Parathyroid adenoma (tissue), 2 donors: ENCODE results near the gene HNRNPF.

Source experiments
- H2AFZ ChIP-seq: fragments of 300-600 bp; sonication (generic); one replicate; pipeline ENCODE4 v1.7.0; 2017; ENCODE audit warnings: antibody characterized with exemption, mild to moderate bottlenecking
- H3K27ac ChIP-seq: fragments of 300-600 bp; sonication (generic); one replicate; pipeline ENCODE4 v1.7.0; 2017
- H3K27me3 ChIP-seq: fragments of 300-600 bp; sonication (generic); one replicate; pipeline ENCODE4 v1.7.0; 2017; ENCODE audit warnings: low read length; ENCODE audit not compliant: control insufficient read depth, insufficient read depth
- H3K36me3 ChIP-seq: fragments of 300-600 bp; sonication (generic); one replicate; pipeline ENCODE4 v1.7.0; 2017; ENCODE audit warnings: low read length; ENCODE audit not compliant: control insufficient read depth, insufficient read depth
- H3K4me1 ChIP-seq: fragments of 300-600 bp; sonication (generic); one replicate; pipeline ENCODE4 v1.7.0; 2017; ENCODE audit warnings: control low read depth
- H3K4me2 ChIP-seq: fragments of 300-600 bp; sonication (generic); one replicate; pipeline ENCODE4 v1.7.0; 2017; ENCODE audit warnings: low read length
- H3K4me3 ChIP-seq: fragments of 300-600 bp; sonication (generic); one replicate; pipeline ENCODE4 v1.7.0; 2017; ENCODE audit warnings: low read depth, low read length
- H3K79me2 ChIP-seq: fragments of 300-600 bp; sonication (generic); one replicate; pipeline ENCODE4 v1.7.0; 2017; ENCODE audit warnings: control low read depth
- H3K9ac ChIP-seq: fragments of 300-600 bp; sonication (generic); one replicate; pipeline ENCODE4 v1.7.0; 2017; ENCODE audit warnings: mild to moderate bottlenecking
- H3K9me3 ChIP-seq: fragments of 300-600 bp; sonication (generic); one replicate; pipeline ENCODE4 v1.7.0; 2017; ENCODE audit warnings: low read length; ENCODE audit not compliant: control insufficient read depth
- TF ChIP-seq, protein P1 (sequence below): fragments of 300-600 bp; sonication (generic); IDR thresholded peaks from one replicate; pipeline ENCODE4 v1.7.0; 2017; ENCODE audit warnings: antibody characterized with exemption, mild to moderate bottlenecking
- donor health status: primary hyperparathyroidism.

HNRNPF gene

DNA sequence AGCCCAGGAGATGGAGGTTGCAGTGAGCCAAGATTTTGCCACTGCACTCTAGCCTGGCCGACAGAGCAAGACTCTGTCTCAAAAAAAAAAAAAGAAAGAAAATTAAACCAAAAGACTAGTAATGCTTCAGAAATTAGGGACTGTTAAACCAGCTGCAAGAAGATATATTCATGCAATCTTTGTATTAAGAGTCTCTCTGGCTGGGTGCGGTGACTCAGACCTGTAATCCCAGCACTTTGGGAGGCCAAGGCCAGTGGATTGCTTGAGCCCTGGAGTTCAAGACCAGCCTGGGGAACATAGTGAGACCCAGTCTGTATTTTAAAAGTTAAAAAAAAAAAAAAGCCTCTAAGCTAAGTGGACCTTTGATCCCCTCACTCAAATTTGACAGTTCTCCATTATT is 2.5 kb upstream of the HNRNPF start:
- H3K4me2 ChIP-seq, result no peak overlapping the region
- TF ChIP-seq, protein P1, sequence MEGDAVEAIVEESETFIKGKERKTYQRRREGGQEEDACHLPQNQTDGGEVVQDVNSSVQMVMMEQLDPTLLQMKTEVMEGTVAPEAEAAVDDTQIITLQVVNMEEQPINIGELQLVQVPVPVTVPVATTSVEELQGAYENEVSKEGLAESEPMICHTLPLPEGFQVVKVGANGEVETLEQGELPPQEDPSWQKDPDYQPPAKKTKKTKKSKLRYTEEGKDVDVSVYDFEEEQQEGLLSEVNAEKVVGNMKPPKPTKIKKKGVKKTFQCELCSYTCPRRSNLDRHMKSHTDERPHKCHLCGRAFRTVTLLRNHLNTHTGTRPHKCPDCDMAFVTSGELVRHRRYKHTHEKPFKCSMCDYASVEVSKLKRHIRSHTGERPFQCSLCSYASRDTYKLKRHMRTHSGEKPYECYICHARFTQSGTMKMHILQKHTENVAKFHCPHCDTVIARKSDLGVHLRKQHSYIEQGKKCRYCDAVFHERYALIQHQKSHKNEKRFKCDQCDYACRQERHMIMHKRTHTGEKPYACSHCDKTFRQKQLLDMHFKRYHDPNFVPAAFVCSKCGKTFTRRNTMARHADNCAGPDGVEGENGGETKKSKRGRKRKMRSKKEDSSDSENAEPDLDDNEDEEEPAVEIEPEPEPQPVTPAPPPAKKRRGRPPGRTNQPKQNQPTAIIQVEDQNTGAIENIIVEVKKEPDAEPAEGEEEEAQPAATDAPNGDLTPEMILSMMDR, result no peak
- H3K27me3 ChIP-seq, result no peaks in the 10 kb centered on the region
- no peak overlapping the region for H2AFZ ChIP-seq
- H3K27ac ChIP-seq, result no peak overlapping the region
- H3K36me3 ChIP-seq, result no peaks in the 10 kb centered on the region
- H3K79me2 ChIP-seq, result peaks cover under 1% of the 10 kb centered on the region
- no peaks in the 10 kb centered on the region for H3K4me1 ChIP-seq
- H3K4me3 ChIP-seq, result no peak overlapping the region
- no peaks in the 10 kb centered on the region for H3K9me3 ChIP-seq
- H3K9ac ChIP-seq, result no peak overlapping the region

DNA sequence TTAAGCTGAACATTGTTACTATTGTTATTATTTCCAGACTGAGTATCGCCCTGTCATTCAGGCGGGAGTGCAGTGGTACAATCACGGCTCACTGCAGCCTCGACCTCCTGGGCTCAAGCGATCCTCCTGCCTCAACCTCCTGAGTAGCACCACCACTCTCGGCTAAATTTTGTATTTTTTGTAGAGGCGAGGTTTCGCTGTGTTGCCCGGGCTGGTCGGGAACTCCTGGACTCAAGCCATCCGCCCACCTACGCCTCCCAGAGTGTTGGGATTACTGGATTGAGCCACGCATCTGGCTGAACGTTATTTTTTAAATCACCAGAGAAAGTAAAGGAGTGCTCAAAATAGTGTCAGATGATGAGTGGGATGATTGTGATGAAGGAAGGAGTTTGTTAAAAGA is 1.4 kb upstream of the HNRNPF start:
- no peak overlapping the region for H3K9ac ChIP-seq
- H3K4me1 ChIP-seq, result no peaks in the 10 kb centered on the region
- no peaks in the 10 kb centered on the region for H3K36me3 ChIP-seq
- H2AFZ ChIP-seq, result no peak overlapping the region
- no peaks in the 10 kb centered on the region for H3K9me3 ChIP-seq
- H3K4me2 ChIP-seq, result no peak overlapping the region
- H3K27me3 ChIP-seq, result no peaks in the 10 kb centered on the region
- H3K4me3 ChIP-seq, result no peak overlapping the region
- H3K27ac ChIP-seq, result no peak overlapping the region
- H3K79me2 ChIP-seq, result peaks cover 13% of the 10 kb centered on the region
- TF ChIP-seq, protein P1, result no peak

GRCh38 chr10:43409385-43410109 is 561 bp upstream of the HNRNPF start:
- H2AFZ ChIP-seq, result peak overlapping the region; percentile 98
- H3K4me2 ChIP-seq, result peak overlapping the region; percentile 78
- H3K4me3 ChIP-seq, result peak overlapping the region; percentile 87
- no peak overlapping the region for H3K9ac ChIP-seq
- H3K36me3 ChIP-seq, result no peaks in the 10 kb centered on the region
- TF ChIP-seq, protein P1, result no peak
- H3K79me2 ChIP-seq, result peaks cover 19% of the 10 kb centered on the region
- peak overlapping the region; percentile 98 for H3K27ac ChIP-seq
- no peaks in the 10 kb centered on the region for H3K9me3 ChIP-seq
- no peaks in the 10 kb centered on the region for H3K27me3 ChIP-seq
- no peaks in the 10 kb centered on the region for H3K4me1 ChIP-seq

DNA sequence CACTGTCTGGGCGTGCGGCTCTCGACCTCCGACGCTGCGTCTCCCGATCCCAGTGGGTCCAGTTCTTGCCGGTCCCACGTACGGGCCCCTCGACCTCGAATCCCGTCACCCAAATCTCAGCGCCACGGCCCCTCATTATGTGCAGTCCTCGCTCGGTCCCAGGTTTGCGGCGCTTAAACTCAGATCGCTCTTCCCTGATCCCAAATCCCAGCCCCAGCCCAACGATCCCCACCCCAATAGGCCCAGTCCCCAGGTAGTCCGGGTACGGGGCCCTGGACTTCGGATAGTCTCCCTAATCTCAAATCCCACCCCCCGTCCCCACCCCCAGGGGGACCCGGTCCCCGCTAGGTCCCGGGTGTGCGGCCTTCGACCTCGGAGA is 666 bp downstream of the HNRNPF start:
- H3K9me3 ChIP-seq, result no peaks in the 10 kb centered on the region
- H3K9ac ChIP-seq, result peak overlapping the region; percentile 43
- H3K27me3 ChIP-seq, result no peaks in the 10 kb centered on the region
- peak overlapping the region; percentile 87 for H3K4me3 ChIP-seq
- H3K36me3 ChIP-seq, result no peaks in the 10 kb centered on the region
- H3K4me1 ChIP-seq, result no peaks in the 10 kb centered on the region
- peak overlapping the region; percentile 98 for H2AFZ ChIP-seq
- peak overlapping the region; percentile 78 for H3K4me2 ChIP-seq
- peaks cover 29% of the 10 kb centered on the region for H3K79me2 ChIP-seq
- TF ChIP-seq, protein P1, result no peak
- H3K27ac ChIP-seq, result peak overlapping the region; percentile 98
